ENCODE measurements around the gene CASR.
"Not testable (repeated sequence)": the region's sequence is repeated elsewhere in the genome, so short reads cannot be mapped to it uniquely, and the experiment has no call there.

The CASR gene

GRCh38 chr3:122183521-122183892 lies at the start of gene CASR:
TSS of gene CASR (plus strand) at chr3:122183668. CDS start at chr3:122254190, 70,522 bp downstream.
- DNase-seq (ENCODE audit: low read depth), result no peak

- DNase-seq (ENCODE audit: low read depth), result no peak
Measured at GRCh38 chr3:122146466-122146865, 37.0 kb upstream of the CASR start.

DNA sequence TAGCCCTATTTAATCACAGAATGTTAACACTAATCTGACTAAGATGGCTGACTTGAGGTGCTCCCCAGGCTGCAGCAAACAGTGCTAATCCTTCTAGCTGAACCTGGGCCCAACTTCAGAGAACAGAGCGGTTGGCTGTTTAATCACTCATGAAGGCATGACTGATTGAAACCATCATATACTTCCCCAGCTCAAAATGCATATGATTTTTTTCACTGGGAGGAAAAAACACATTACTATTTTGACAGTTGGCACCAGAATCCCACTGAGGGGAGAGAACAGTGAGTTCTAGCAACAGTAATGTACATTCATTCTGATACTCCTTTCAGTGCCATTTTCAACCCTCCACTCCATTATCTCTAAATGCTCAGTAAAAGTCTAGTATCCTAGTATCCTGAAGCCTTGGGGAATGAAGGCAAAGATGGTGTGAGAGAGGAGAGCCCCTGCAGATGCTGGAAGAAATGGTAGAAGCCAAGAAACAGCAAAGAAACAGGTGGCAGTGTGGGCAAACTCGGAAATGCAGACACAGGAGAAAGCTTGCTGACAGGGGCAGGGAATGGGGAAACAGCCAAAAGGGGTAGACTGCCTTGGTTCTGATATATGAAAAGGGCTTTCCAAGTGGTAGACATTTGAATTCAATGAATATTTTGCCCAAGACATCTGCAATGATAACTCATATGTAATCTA lies 34.4 kb upstream of the CASR start:
- DNase-seq (ENCODE audit: low read depth), result no peak

- no peak for DNase-seq (ENCODE audit: low read depth)
Measured at GRCh38 chr3:122151480-122151879, 32.0 kb upstream of the CASR start.

DNA sequence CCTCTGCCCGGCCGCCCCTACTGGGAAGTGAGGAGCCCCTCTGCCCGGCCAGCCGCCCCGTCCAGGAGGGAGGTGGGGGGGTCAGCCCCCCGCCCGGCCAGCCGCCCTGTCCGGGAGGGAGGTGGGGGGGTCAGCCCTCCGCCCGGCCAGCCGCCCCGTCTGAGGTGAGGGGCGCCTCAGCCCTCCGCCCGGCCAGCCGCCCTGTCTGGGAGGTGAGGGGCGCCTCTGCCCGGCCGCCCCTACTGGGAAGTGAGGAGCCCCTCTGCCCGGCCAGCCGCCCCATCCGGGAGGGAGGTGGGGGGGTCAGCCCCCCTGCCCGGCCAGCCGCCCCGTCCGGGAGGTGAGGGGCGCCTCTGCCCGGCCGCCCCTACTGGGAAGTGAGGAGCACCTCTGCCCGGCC lies 18.5 kb upstream of the CASR start:
- DNase-seq (ENCODE audit: low read depth), result not testable (repeated sequence)

- DNase-seq (ENCODE audit: low read depth), result no peak
Measured at GRCh38 chr3:122167630-122168029, 15.8 kb upstream of the CASR start.

DNA sequence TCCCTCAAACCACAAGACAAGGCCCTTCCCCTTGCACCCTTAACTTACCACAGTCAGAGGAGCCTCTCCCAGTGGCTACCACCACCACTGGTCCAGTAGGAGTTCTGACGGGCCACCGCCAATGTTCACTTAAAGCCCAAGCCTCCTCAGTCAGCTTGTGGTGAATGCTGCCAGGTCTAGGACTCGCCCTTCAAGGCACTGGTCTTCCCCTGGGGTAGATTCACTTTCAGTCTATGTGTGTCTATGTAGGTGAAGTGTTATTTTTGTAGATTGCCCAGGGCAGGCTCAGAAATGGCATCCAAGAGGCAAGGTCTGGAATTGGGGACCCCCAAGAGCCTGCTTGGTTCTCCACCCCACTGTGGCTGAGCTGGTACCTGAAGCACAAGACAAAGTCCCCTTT lies 15.4 kb upstream of the CASR start:
- no peak for DNase-seq (ENCODE audit: low read depth)

DNA sequence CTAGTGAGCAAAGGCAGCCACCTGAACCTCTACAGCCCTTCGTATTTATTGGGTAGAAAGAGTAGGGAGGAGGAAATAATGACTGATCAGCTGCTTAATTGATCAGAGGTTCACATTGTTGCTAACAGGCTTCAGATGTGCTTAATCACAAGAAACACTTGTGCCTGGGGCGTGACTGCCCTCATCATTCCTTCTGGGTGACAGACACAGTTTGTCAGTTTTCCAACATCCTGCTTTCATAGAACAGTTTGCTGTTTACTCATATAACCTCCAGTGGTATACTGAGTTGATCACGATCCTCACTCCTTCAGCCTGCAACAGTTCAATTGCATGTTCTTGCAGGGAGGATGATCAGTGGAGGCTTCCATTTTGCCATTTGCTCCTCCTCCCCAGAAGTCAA lies 13.6 kb upstream of the CASR start:
- no peak for DNase-seq (ENCODE audit: low read depth)

DNA sequence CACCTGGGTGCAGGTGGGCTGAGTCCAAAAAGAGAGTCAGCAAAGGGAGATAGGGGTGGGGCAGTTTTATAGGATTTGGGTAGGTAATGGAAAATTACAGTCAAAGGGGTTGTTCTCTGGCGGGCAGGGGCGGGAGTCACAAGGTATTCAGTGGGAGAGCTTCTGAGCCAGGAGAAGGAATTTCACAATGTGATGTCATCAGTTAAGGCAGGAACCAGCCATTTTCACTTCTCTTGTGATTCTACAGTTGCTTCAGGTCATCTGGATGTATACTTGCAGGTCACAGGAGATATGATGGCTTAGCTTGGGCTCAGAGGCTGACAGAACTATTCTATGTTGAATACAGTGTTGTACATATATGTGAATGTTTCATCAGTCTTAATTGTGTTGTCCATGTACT lies 12.1 kb upstream of the CASR start:
- DNase-seq (ENCODE audit: low read depth), result not testable (repeated sequence)

DNA sequence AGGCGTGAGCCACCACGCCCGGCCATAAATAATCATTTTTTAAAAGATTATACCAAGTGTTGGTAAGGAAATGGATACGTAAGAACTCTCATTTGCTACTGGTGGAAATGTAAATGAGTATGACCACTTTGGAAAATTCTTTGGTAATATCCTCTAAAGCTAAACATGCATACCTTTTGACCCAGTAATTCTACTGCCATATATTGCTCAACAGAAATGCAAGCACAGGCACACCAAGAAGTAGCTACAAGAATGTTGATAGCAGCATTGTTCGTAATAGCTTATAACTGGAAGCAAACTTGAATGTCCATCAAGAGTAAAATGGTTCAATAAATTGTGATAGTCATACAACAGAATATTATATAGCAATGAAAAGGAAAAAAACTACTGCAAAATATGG lies 4.8 kb upstream of the CASR start:
- no peak for DNase-seq (ENCODE audit: low read depth)

- no peak for DNase-seq (ENCODE audit: low read depth)
Measured at GRCh38 chr3:122183893-122184590, 574 bp downstream of the CASR start.

GRCh38 chr3:122184591-122184929 lies 1.1 kb downstream of the CASR start:
- DNase-seq (ENCODE audit: low read depth), result no peak

- DNase-seq (ENCODE audit: low read depth), result no peak
Measured at GRCh38 chr3:122186372-122186771, 2.9 kb downstream of the CASR start.

DNA sequence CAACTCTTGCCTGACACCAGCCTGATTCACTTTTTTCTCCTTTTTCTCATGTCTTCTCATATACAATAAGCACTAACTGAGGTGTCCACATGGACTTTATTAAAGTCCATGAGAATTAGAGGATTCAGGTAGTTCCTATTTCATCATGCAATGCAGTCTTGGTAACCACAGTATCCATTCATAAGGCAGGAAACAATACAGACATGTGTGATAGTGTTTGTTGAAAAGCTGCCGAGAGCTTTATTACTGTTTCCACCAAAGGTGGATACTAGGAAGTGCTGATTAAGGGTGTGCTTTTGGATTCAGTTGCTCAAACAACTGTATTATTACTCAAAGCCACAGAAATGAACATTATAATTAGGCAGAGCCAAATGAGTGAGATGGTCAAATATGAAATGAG lies 5.3 kb downstream of the CASR start:
- no peak for DNase-seq (ENCODE audit: low read depth)

GRCh38 chr3:122189357-122189756 lies 5.9 kb downstream of the CASR start:
- DNase-seq (ENCODE audit: low read depth), result no peak

GRCh38 chr3:122190525-122190924 lies 7.1 kb downstream of the CASR start:
- DNase-seq (ENCODE audit: low read depth), result no peak

DNA sequence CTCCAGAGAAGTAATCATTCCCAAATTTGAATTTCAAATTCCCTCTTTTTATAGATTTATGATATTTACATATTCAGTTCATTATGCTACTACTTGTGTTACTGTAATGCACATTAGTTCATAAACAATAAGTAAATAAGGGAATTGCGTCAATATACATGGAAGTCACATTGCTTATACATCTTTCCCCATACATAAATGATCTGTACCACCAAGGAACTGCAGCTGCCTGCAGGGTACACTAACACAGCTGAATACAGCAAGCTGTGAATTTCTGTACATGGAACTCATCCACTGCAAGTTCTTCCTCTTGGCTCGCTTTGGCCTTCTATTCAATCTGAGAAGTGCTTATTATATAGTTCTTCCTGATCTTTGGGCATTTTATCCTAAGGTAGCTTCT lies 15.5 kb downstream of the CASR start:
- DNase-seq (ENCODE audit: low read depth), result no peak

GRCh38 chr3:122199552-122199951 lies 16.1 kb downstream of the CASR start:
- no peak for DNase-seq (ENCODE audit: low read depth)

DNA sequence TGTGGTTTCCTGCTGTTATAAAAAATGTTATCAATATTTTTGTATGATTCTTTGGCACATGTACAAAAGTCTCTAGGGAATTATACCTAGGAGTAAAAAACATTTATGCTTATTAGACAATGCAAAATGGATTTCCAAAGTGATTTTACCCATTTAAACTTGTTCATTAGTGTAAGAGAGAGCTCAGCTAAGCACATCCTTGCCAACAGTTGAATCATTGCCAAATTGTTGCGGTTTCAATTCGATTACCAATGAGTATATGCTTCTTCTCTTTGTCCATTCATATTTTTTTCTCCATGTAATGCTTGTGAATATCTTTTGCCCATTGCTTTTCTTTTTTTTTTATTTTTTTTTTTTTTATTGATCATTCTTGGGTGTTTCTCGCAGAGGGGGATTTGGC lies 17.2 kb downstream of the CASR start:
- DNase-seq (ENCODE audit: low read depth), result no peak

DNA sequence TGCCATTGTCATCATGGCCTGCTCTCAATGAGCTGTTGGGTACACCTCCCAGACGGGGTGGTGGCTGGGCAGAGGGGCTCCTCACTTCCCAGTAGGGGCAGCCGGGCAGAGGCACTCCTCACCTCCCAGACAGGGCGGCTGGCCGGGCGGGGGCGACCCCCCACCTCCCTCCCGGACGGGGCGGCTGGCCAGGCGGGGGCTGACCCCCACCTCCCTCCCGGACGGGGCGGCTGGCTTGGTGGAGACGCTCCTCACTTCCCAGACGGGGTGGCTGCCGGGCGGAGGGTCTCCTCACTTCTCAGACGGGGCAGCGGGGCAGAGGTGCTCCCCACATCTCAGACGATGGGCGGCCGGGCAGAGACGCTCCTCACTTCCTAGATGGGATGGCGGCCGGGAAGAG lies 18.0 kb downstream of the CASR start:
- not testable (repeated sequence) for DNase-seq (ENCODE audit: low read depth)

- no peak for DNase-seq (ENCODE audit: low read depth)
Measured at GRCh38 chr3:122208579-122208978, 25.1 kb downstream of the CASR start.

DNA sequence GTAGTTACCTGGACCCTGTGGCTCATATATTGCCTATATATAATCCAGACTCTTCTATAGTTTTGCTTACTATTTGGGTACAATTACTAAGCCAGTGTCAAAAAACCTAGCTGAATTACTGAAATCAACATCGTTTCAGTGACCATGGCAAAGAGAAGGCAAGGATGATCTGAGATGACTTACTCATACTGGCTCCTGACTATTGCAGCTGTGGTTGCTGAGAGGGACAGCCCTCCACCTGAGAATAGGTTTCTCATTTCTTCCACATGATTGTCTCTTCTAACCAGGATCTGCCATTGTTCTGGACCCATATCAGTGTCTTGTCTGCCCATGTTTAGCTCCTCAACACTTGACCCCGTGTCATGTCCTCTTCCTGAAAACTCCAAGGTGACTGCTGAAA lies 30.2 kb downstream of the CASR start:
- no peak for DNase-seq (ENCODE audit: low read depth)

- no peak for DNase-seq (ENCODE audit: low read depth)
Measured at GRCh38 chr3:122214711-122215110, 31.2 kb downstream of the CASR start.
